Measurements from ENCODE around the gene PRKAA2.

GRCh38 chr1:56686169-56686568, 41.1 kb downstream of the PRKAA2 start:
- TF ChIP-seq FOXP2 (optimal IDR thresholded peaks at IDR 0.05; ENCODE audit: control extremely low read depth, extremely low read length, insufficient read depth) (no peak), POLR2AphosphoS5 (IDR thresholded peaks at IDR 0.05; ENCODE audit: borderline replicate concordance, low read depth, low read length) (no peak)

All from SK-N-MC (cell line).